ENCODE results near the gene PMM1. TPM values are rescaled to one million over a fixed set of nuclear protein-coding genes. Genes with fewer than 3 reads are reported as not detected.

Gene PMM1
- polyA plus RNA-seq, 1 donor from 2014 or later = 55.5 TPM

- Histone ChIP-seq H3K9me2 (ENCODE audit: insufficient read depth, low read length) (no peaks in the 10 kb centered on the region), H4K20me1 (ENCODE audit: insufficient read depth) (no peaks in the 10 kb centered on the region), H3K36me3 (ENCODE audit: insufficient read depth, low read length) (no peaks in the 10 kb centered on the region), H3K27me3 (ENCODE audit: insufficient read depth, low read depth, low read length) (no peaks in the 10 kb centered on the region), H3K9me3 (ENCODE audit: low read length) (no peaks in the 10 kb centered on the region), H2AFZ (ENCODE audit: low read depth, low read length) (no peak overlapping the region), H3K79me2 (replicated peaks; ENCODE audit: insufficient read depth, low read length) (peaks cover 5% of the 10 kb centered on the region), H3F3A (ENCODE audit: insufficient read depth, low read length, poor library complexity, severe bottlenecking) (no peaks in the 10 kb centered on the region), H3K9ac (ENCODE audit: low read length) (no peak overlapping the region), H3K4me2 (ENCODE audit: low read length) (no peak overlapping the region), H3K27ac (ENCODE audit: low read length) (no peak overlapping the region), H3K4me3 (ENCODE audit: low read length) (no peak overlapping the region)
- TF ChIP-seq RAD21 (conservative IDR thresholded peaks at IDR 0.05) (no peak), EP300 (conservative IDR thresholded peaks at IDR 0.05; ENCODE audit: poor library complexity, severe bottlenecking) (no peak), POLR2AphosphoS5 (IDR thresholded peaks at IDR 0.05) (no peak), EZH2 (IDR thresholded peaks at IDR 0.05; ENCODE audit: borderline replicate concordance, insufficient read depth, low read length, poor library complexity, severe bottlenecking) (no peak), TAF1 (IDR thresholded peaks at IDR 0.05; ENCODE audit: low read depth) (no peak), CTCF (IDR thresholded peaks at IDR 0.05; ENCODE audit: poor library complexity, severe bottlenecking) (no peak), SMC3 (conservative IDR thresholded peaks at IDR 0.05; ENCODE audit: poor library complexity) (no peak), MXI1 (conservative IDR thresholded peaks at IDR 0.05; ENCODE audit: poor library complexity, severe bottlenecking) (no peak), REST (IDR thresholded peaks at IDR 0.05; ENCODE audit: borderline replicate concordance) (no peak)
These were observed 3.7 kb downstream of the PMM1 start for GRCh38 chr22:41585898-41586297.

- Histone ChIP-seq H2AFZ (ENCODE audit: low read depth, low read length) (no peak overlapping the region), H3K9me3 (ENCODE audit: low read length) (no peaks in the 10 kb centered on the region)
These were observed 4.8 kb downstream of the PMM1 start for GRCh38 chr22:41584881-41585280.

More at GRCh38 chr22:41584881-41585280, 4.8 kb downstream of the PMM1 start:
- Histone ChIP-seq H3K27me3 (ENCODE audit: insufficient read depth, low read depth, low read length) (no peaks in the 10 kb centered on the region), H3F3A (ENCODE audit: insufficient read depth, low read length, poor library complexity, severe bottlenecking) (no peaks in the 10 kb centered on the region), H3K9me2 (ENCODE audit: insufficient read depth, low read length) (no peaks in the 10 kb centered on the region), H4K20me1 (ENCODE audit: insufficient read depth) (no peaks in the 10 kb centered on the region), H3K4me2 (ENCODE audit: low read length) (no peak overlapping the region), H3K36me3 (ENCODE audit: insufficient read depth, low read length) (no peaks in the 10 kb centered on the region), H3K9ac (ENCODE audit: low read length) (no peak overlapping the region), H3K4me3 (ENCODE audit: low read length) (no peak overlapping the region), H3K79me2 (replicated peaks; ENCODE audit: insufficient read depth, low read length) (peaks cover 5% of the 10 kb centered on the region), H3K27ac (ENCODE audit: low read length) (no peak overlapping the region)
- TF ChIP-seq CTCF (IDR thresholded peaks at IDR 0.05; ENCODE audit: poor library complexity, severe bottlenecking) (no peak), REST (IDR thresholded peaks at IDR 0.05; ENCODE audit: borderline replicate concordance) (no peak), TAF1 (IDR thresholded peaks at IDR 0.05; ENCODE audit: low read depth) (no peak)

All from neural cell (in vitro differentiated cells).